SU-DHL-6 (cell line): ENCODE results near the gene GABRR1.

Experiments
- H2AFZ ChIP-seq: fragments of 200-600 bp; sonication (generic); 2 replicates; pipeline ENCODE4 v1.6.1; 2014; ENCODE audit warnings: low read depth, mild to moderate bottlenecking, moderate library complexity, mixed read lengths, antibody characterized with exemption, low read length; ENCODE audit not compliant: severe bottlenecking
- H3F3A ChIP-seq: fragments of 200-600 bp; shearing (Covaris generic); 2 replicates; pipeline ENCODE4 v1.6.0; 2016; ENCODE audit warnings: antibody characterized with exemption, mild to moderate bottlenecking; ENCODE audit not compliant: insufficient read depth
- H3K27ac ChIP-seq: fragments of 200-600 bp; sonication (generic); 2 replicates; pipeline ENCODE4 v1.5.1; 2016; ENCODE audit warnings: low read depth, mild to moderate bottlenecking, low read length, moderate library complexity, mixed read lengths
- H3K27me3 ChIP-seq: fragments of 200-600 bp; sonication (generic), shearing (Covaris generic); 2 replicates; pipeline ENCODE4 v1.6.0; 2014; ENCODE audit warnings: mild to moderate bottlenecking, low read length
- H3K36me3 ChIP-seq: fragments of 200-600 bp; sonication (generic); 2 replicates; pipeline ENCODE4 v1.6.1; 2014; ENCODE audit warnings: mild to moderate bottlenecking, low read length, mixed read lengths
- H3K4me2 ChIP-seq: fragments of 300-600, 200-600 bp; shearing (Covaris generic), sonication (generic); 2 replicates; pipeline ENCODE4 v1.6.0; 2014; ENCODE audit warnings: low read length, low read depth, mild to moderate bottlenecking; ENCODE audit not compliant: poor library complexity, severe bottlenecking
- H3K4me3 ChIP-seq: fragments of 200-600 bp; sonication (generic); 2 replicates; pipeline ENCODE4 v1.5.1; 2014; ENCODE audit warnings: antibody characterized with exemption, low read length, mild to moderate bottlenecking, mixed read lengths; ENCODE audit not compliant: insufficient read depth, poor library complexity, severe bottlenecking
- H3K79me2 ChIP-seq: fragments of 200-600 bp; sonication (generic); 2 replicates; pipeline ENCODE4 v1.6.1; 2014; ENCODE audit warnings: mild to moderate bottlenecking, low read length, moderate library complexity; ENCODE audit not compliant: insufficient read depth
- H3K9ac ChIP-seq: fragments of 200-600 bp; sonication (generic); 2 replicates; pipeline ENCODE4 v1.7.0; 2014; ENCODE audit warnings: mild to moderate bottlenecking, low read length
- H3K9me2 ChIP-seq: fragments of 200-600 bp; sonication (generic); replicated peaks from 2 replicates; pipeline ENCODE4 v1.6.1; 2014; ENCODE audit warnings: low read length; ENCODE audit not compliant: insufficient read depth
- H3K9me3 ChIP-seq: fragments of 200-600 bp; sonication (generic); 2 replicates; pipeline ENCODE4 v1.6.1; 2014; ENCODE audit warnings: low read length, mixed read lengths; ENCODE audit not compliant: insufficient read depth
- H4K20me1 ChIP-seq: fragments of 200-600 bp; sonication (generic); 2 replicates; pipeline ENCODE4 v1.6.1; 2014; ENCODE audit warnings: low read depth, mild to moderate bottlenecking, antibody characterized with exemption, low read length, moderate library complexity, mixed read lengths
- EZH2phosphoT487 ChIP-seq: fragments of 200-600 bp; sonication (generic), shearing (Covaris generic); conservative IDR thresholded peaks from 2 replicates; pipeline ENCODE4 v1.6.1; 2018; ENCODE audit warnings: mild to moderate bottlenecking, antibody characterized with exemption, low read length, moderate library complexity, mixed read lengths
- TF ChIP-seq, protein P1 (sequence below): fragments of 200-600 bp; sonication (generic); IDR thresholded peaks from one replicate; pipeline ENCODE4 v1.5.1; 2017; ENCODE audit warnings: antibody characterized with exemption, mild to moderate bottlenecking, low read length, moderate library complexity; ENCODE audit not compliant: insufficient read depth, poor library complexity, severe bottlenecking

The GABRR1 gene

DNA sequence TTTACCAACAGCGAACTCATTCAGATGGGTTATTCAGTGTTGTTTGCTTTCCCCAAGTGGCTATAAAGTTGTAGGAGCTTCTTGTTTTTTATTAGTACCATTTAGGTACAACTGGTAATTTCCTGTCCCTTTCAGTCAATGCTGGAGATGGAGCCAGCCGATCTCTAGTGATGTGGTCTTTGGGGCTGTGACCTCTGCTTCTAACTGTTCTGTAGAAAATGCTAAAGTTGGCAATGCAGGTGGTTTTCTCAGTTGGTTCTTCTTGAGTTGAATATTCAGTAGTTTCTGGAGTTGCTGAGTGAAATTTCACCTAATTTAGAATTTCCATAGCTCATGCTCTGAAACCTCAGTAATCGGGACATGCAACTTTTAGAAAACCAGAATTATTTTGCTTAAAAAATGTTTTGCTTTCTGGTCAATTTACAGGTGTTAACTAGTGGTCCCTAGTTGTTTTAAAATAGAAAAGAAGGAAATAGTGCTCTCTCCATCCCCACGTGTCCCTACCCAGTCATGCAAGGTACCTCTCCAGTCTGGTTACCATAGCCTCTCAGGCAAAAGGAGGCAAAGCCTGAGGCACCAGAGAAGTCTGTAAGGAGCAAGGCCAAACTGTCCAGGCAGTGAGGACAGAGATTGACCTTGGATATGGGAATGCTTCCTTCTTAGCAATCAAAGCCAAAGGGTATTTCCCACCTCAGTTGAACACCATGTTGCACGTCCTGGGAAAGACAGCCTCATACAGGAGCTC, 27.3 kb upstream of the GABRR1 start:
- H3K27ac ChIP-seq: no peak overlapping the region
- H3K79me2 ChIP-seq: no peaks in the 10 kb centered on the region
- H3K36me3 ChIP-seq: no peaks in the 10 kb centered on the region
- no peaks in the 10 kb centered on the region for H3K27me3 ChIP-seq
- H4K20me1 ChIP-seq: no peaks in the 10 kb centered on the region
- no peak overlapping the region for H2AFZ ChIP-seq
- no peaks in the 10 kb centered on the region for H3K9me2 ChIP-seq
- no peaks in the 10 kb centered on the region for H3K9me3 ChIP-seq
- no peak overlapping the region for H3K4me2 ChIP-seq
- H3F3A ChIP-seq: no peaks in the 10 kb centered on the region
- TF ChIP-seq, protein P1, sequence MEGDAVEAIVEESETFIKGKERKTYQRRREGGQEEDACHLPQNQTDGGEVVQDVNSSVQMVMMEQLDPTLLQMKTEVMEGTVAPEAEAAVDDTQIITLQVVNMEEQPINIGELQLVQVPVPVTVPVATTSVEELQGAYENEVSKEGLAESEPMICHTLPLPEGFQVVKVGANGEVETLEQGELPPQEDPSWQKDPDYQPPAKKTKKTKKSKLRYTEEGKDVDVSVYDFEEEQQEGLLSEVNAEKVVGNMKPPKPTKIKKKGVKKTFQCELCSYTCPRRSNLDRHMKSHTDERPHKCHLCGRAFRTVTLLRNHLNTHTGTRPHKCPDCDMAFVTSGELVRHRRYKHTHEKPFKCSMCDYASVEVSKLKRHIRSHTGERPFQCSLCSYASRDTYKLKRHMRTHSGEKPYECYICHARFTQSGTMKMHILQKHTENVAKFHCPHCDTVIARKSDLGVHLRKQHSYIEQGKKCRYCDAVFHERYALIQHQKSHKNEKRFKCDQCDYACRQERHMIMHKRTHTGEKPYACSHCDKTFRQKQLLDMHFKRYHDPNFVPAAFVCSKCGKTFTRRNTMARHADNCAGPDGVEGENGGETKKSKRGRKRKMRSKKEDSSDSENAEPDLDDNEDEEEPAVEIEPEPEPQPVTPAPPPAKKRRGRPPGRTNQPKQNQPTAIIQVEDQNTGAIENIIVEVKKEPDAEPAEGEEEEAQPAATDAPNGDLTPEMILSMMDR: no peak
- TF ChIP-seq EZH2phosphoT487: no peak
- no peak overlapping the region for H3K9ac ChIP-seq
- no peak overlapping the region for H3K4me3 ChIP-seq

DNA sequence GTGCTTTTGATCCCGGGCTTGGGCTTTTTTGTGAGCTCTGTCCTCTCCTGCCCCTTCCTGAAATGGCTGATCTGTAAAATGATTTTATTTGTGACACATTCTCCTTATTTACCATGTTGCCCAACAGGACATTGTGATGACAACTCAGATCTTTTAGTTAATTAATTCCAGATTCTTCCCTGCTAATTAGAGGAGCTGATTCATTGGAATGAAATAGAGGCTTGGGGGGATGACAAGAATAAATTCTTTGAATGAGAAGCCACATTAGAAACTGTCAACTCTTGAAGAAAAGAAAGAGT, 26.1 kb upstream of the GABRR1 start:
- H3F3A ChIP-seq: no peaks in the 10 kb centered on the region
- no peaks in the 10 kb centered on the region for H3K36me3 ChIP-seq
- H3K9me2 ChIP-seq: no peaks in the 10 kb centered on the region
- no peak overlapping the region for H3K27ac ChIP-seq
- H3K27me3 ChIP-seq: no peaks in the 10 kb centered on the region
- no peak overlapping the region for H3K4me2 ChIP-seq
- no peak for TF ChIP-seq EZH2phosphoT487
- TF ChIP-seq, protein P1: no peak
- H2AFZ ChIP-seq: no peak overlapping the region
- no peak overlapping the region for H3K9ac ChIP-seq
- no peaks in the 10 kb centered on the region for H4K20me1 ChIP-seq
- no peak overlapping the region for H3K4me3 ChIP-seq
- H3K79me2 ChIP-seq: no peaks in the 10 kb centered on the region
- H3K9me3 ChIP-seq: no peaks in the 10 kb centered on the region

DNA sequence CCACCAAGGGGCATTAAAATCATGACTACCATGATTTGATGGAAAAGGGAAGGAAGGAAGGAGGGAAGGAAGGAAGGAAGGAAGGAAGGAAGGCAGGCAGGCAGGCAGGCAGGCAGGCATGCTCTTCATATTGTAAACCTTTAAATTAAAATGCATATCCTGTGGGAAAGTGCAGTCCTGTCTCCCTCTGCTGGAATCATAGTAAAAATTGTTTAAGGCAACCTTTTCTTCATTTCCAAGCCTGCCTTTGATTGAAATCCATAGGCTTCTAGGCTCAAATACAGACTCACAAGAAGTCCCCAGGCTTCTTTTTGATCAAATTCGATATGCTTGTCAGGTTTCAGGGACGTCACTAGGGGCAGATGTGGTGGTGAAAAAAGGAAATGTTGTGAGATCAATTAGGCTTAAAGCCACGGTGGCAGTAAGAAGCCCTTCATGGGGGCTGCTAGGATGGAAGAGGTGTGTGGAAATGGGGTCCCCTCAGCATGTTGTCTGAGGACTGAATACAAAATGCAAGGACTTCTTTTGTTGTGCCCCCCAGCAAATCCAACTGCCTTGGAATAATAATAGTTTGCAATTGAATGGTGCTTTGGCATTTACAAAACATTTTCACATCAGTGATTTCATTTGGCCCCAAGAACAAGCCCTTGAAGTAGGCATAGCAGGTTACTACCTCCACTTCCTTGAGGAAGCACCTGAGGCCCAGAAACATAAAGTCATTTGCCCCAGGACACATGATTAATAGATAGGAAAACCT, 25.6 kb upstream of the GABRR1 start:
- Histone ChIP-seq H3K9ac (no peak overlapping the region), H4K20me1 (no peaks in the 10 kb centered on the region), H2AFZ (no peak overlapping the region), H3F3A (no peaks in the 10 kb centered on the region), H3K27me3 (no peaks in the 10 kb centered on the region), H3K4me2 (no peak overlapping the region), H3K27ac (no peak overlapping the region), H3K9me3 (no peaks in the 10 kb centered on the region), H3K79me2 (no peaks in the 10 kb centered on the region), H3K36me3 (no peaks in the 10 kb centered on the region), H3K9me2 (no peaks in the 10 kb centered on the region), H3K4me3 (no peak overlapping the region)
- TF ChIP-seq, protein P1: peak; percentile 15
- TF ChIP-seq EZH2phosphoT487: no peak
